HPDE6-E6E7 (cell line): Measurements from ENCODE around the gene TBC1D10A.

Experiments used
- DNase-seq: peaks from one replicate; pipeline ENCODE4 v3.0.0; 2011; ENCODE audit warnings: missing footprints; ENCODE audit errors: extremely low spot score

TBC1D10A gene

GRCh38 chr22:30247974-30248373, 78.8 kb downstream of the TBC1D10A start:
- no peak for DNase-seq

GRCh38 chr22:30247561-30247960, 79.2 kb downstream of the TBC1D10A start:
- no peak for DNase-seq

GRCh38 chr22:30246814-30247376, 79.8 kb downstream of the TBC1D10A start:
- peak; percentile 58 for DNase-seq

GRCh38 chr22:30245985-30246813, 80.5 kb downstream of the TBC1D10A start, which contains the start of gene LIF:
Gene LIF, minus strand, starts transcription at chr22:30246759. Its CDS starts 64 bp downstream, at chr22:30246695.
- no peak for DNase-seq

GRCh38 chr22:30245181-30245984, 81.4 kb downstream of the TBC1D10A start:
- DNase-seq = no peak

- DNase-seq = no peak
These were observed 82.1 kb downstream of the TBC1D10A start for GRCh38 chr22:30244641-30245040.

GRCh38 chr22:30244066-30244465, 82.7 kb downstream of the TBC1D10A start:
- no peak for DNase-seq

- no peak for DNase-seq
These were observed 83.1 kb downstream of the TBC1D10A start for GRCh38 chr22:30243661-30244060.
